HG02759 (cell line): ENCODE data around the gene OR2B2.

ENCODE experiments used
- ATAC-seq: cut with Tn5 transposase; IDR thresholded peaks from one replicate; pipeline ENCODE4 v1.9.1; 2021; ENCODE audit warnings: mild to moderate bottlenecking, moderate library complexity; ENCODE audit not compliant: unreplicated experiment

The OR2B2 gene

GRCh38 chr6:27867945-27868300 is 44.3 kb downstream of the OR2B2 start:
- ATAC-seq, result no peak

GRCh38 chr6:27867051-27867944 is 44.9 kb downstream of the OR2B2 start:
- ATAC-seq, result peak; percentile 34

GRCh38 chr6:27866357-27867050 is 45.7 kb downstream of the OR2B2 start:
- peak; percentile 16 for ATAC-seq

- ATAC-seq, result peak; percentile 12
Observed at GRCh38 chr6:27865850-27866356, 46.3 kb downstream of the OR2B2 start.

GRCh38 chr6:27864906-27865849 is 47.0 kb downstream of the OR2B2 start:
- peak; percentile 57 for ATAC-seq

- ATAC-seq, result no peak
Observed at GRCh38 chr6:27863962-27864905, 48.0 kb downstream of the OR2B2 start.

GRCh38 chr6:27862396-27863066 is 49.7 kb downstream of the OR2B2 start:
- no peak for ATAC-seq

GRCh38 chr6:27861861-27862260 is 50.3 kb downstream of the OR2B2 start:
- ATAC-seq, result no peak

GRCh38 chr6:27861276-27861840 is 50.8 kb downstream of the OR2B2 start:
- no peak for ATAC-seq
